BLaER1 (cell line): ENCODE measurements around the gene ATP6V0C.
"Not testable (repeated sequence)": the region's sequence is repeated elsewhere in the genome, so short reads cannot be mapped to it uniquely, and the experiment has no call there.

Experiments
- H3K27ac ChIP-seq: shearing (Covaris generic); formaldehyde crosslinking; 2 replicates; pipeline ENCODE4 v1.8.1; 2022
- H3K27me3 ChIP-seq: shearing (Covaris generic); formaldehyde crosslinking; 2 replicates; pipeline ENCODE4 v1.8.1; 2022
- H3K36me3 ChIP-seq: shearing (Covaris generic); formaldehyde crosslinking; 2 replicates; pipeline ENCODE4 v1.8.1; 2022
- H3K4me1 ChIP-seq: shearing (Covaris generic); formaldehyde crosslinking; 2 replicates; pipeline ENCODE4 v1.8.1; 2022
- H3K4me2 ChIP-seq: shearing (Covaris generic); formaldehyde crosslinking; 2 replicates; pipeline ENCODE4 v1.8.1; 2022
- H3K4me3 ChIP-seq: shearing (Covaris generic); formaldehyde crosslinking; 2 replicates; pipeline ENCODE4 v1.8.1; 2022
- H3K9ac ChIP-seq: shearing (Covaris generic); formaldehyde crosslinking; 2 replicates; pipeline ENCODE4 v1.8.1; 2022
- H3K9me3 ChIP-seq: shearing (Covaris generic); formaldehyde crosslinking; 2 replicates; pipeline ENCODE4 v1.8.1; 2022
- H4K20me1 ChIP-seq: shearing (Covaris generic); formaldehyde crosslinking; 2 replicates; pipeline ENCODE4 v1.8.1; 2022
- Cebpa-rat ChIP-seq: shearing (Covaris generic); IDR thresholded peaks from 2 replicates; pipeline ENCODE4 v1.8.1; 2022

Gene ATP6V0C

GRCh38 chr16:2473999-2474876 is 39.5 kb upstream of the ATP6V0C start:
- Histone ChIP-seq H3K9me3 (no peaks in the 10 kb centered on the region), H3K9ac (peak overlapping the region; percentile 98), H3K4me1 (peaks cover 71% of the 10 kb centered on the region), H3K36me3 (peaks cover 16% of the 10 kb centered on the region), H3K27ac (peak overlapping the region; percentile 99), H3K4me3 (peak overlapping the region; percentile 98), H3K27me3 (no peaks in the 10 kb centered on the region), H4K20me1 (peaks cover 53% of the 10 kb centered on the region), H3K4me2 (peak overlapping the region; percentile 99)
- TF ChIP-seq Cebpa-rat = no peak

- H3K36me3 ChIP-seq = peaks cover 23% of the 10 kb centered on the region
- H3K27ac ChIP-seq = peak within 1 kb of the TSS; percentile 99
- no peaks in the 10 kb centered on the region for H3K27me3 ChIP-seq
- H4K20me1 ChIP-seq = peaks cover 60% of the 10 kb centered on the region
- H3K4me1 ChIP-seq = peaks cover 63% of the 10 kb centered on the region
- peak within 1 kb of the TSS; percentile 99 for H3K4me2 ChIP-seq
- H3K4me3 ChIP-seq = peak within 1 kb of the TSS; percentile 98
- H3K9me3 ChIP-seq = no peaks in the 10 kb centered on the region
- no peak for TF ChIP-seq Cebpa-rat
- peak within 1 kb of the TSS; percentile 98 for H3K9ac ChIP-seq
Measured at GRCh38 chr16:2474877-2475412, 38.8 kb upstream of the ATP6V0C start, which contains the start of gene TBC1D24. Gene TBC1D24 (plus strand): TSS chr16:2475127. CDS start chr16:2496149, 21,022 bp downstream.

GRCh38 chr16:2475413-2476344 is 38.1 kb upstream of the ATP6V0C start:
- peaks cover 63% of the 10 kb centered on the region for H3K4me1 ChIP-seq
- no peak for TF ChIP-seq Cebpa-rat
- H3K27ac ChIP-seq = peak overlapping the region; percentile 99
- H3K27me3 ChIP-seq = no peaks in the 10 kb centered on the region
- H3K4me2 ChIP-seq = peak overlapping the region; percentile 99
- H3K9ac ChIP-seq = peak overlapping the region; percentile 98
- H3K4me3 ChIP-seq = peak overlapping the region; percentile 98
- peaks cover 67% of the 10 kb centered on the region for H4K20me1 ChIP-seq
- peaks cover 31% of the 10 kb centered on the region for H3K36me3 ChIP-seq
- no peaks in the 10 kb centered on the region for H3K9me3 ChIP-seq

GRCh38 chr16:2476345-2476720 is 37.4 kb upstream of the ATP6V0C start:
- H3K4me3 ChIP-seq = peak overlapping the region; percentile 98
- no peaks in the 10 kb centered on the region for H3K27me3 ChIP-seq
- no peaks in the 10 kb centered on the region for H3K9me3 ChIP-seq
- H3K4me1 ChIP-seq = peaks cover 65% of the 10 kb centered on the region
- no peak for TF ChIP-seq Cebpa-rat
- peaks cover 74% of the 10 kb centered on the region for H4K20me1 ChIP-seq
- no peak overlapping the region for H3K27ac ChIP-seq
- H3K36me3 ChIP-seq = peaks cover 37% of the 10 kb centered on the region
- peak overlapping the region; percentile 99 for H3K4me2 ChIP-seq
- peak overlapping the region; percentile 98 for H3K9ac ChIP-seq

GRCh38 chr16:2476741-2477140 is 37.0 kb upstream of the ATP6V0C start:
- no peaks in the 10 kb centered on the region for H3K9me3 ChIP-seq
- H3K27ac ChIP-seq = no peak overlapping the region
- peaks cover 65% of the 10 kb centered on the region for H3K4me1 ChIP-seq
- H3K36me3 ChIP-seq = peaks cover 41% of the 10 kb centered on the region
- no peaks in the 10 kb centered on the region for H3K27me3 ChIP-seq
- no peak overlapping the region; the same call in 1 of the 2 replicates for H3K9ac ChIP-seq
- peak overlapping the region; percentile 98; the same call in 1 of the 2 replicates for H3K4me3 ChIP-seq
- no peak for TF ChIP-seq Cebpa-rat
- H4K20me1 ChIP-seq = peaks cover 78% of the 10 kb centered on the region
- peak overlapping the region; percentile 99 for H3K4me2 ChIP-seq

GRCh38 chr16:2477327-2477726 is 36.4 kb upstream of the ATP6V0C start:
- Histone ChIP-seq H3K4me3 (no peak overlapping the region), H3K9me3 (no peaks in the 10 kb centered on the region), H4K20me1 (peaks cover 80% of the 10 kb centered on the region), H3K9ac (0 out of 2 replicates have a peak overlapping the region, but pooled peaks have one; percentile 29), H3K4me1 (peaks cover 65% of the 10 kb centered on the region), H3K27me3 (no peaks in the 10 kb centered on the region), H3K4me2 (peak overlapping the region; percentile 99; the same call in 1 of the 2 replicates), H3K27ac (no peak overlapping the region), H3K36me3 (peaks cover 42% of the 10 kb centered on the region)
- no peak for TF ChIP-seq Cebpa-rat

GRCh38 chr16:2478279-2478678 is 35.5 kb upstream of the ATP6V0C start:
- no peak for TF ChIP-seq Cebpa-rat
- no peaks in the 10 kb centered on the region for H3K9me3 ChIP-seq
- H3K4me2 ChIP-seq = 0 out of 2 replicates have a peak overlapping the region, but pooled peaks have one; percentile 99
- H3K36me3 ChIP-seq = peaks cover 42% of the 10 kb centered on the region
- no peaks in the 10 kb centered on the region for H3K27me3 ChIP-seq
- H3K27ac ChIP-seq = no peak overlapping the region
- H3K9ac ChIP-seq = peak overlapping the region; percentile 29; the same call in 1 of the 2 replicates
- H3K4me1 ChIP-seq = peaks cover 65% of the 10 kb centered on the region
- peaks cover 81% of the 10 kb centered on the region for H4K20me1 ChIP-seq
- H3K4me3 ChIP-seq = no peak overlapping the region

GRCh38 chr16:2479996-2480395 is 33.8 kb upstream of the ATP6V0C start:
- peaks cover 48% of the 10 kb centered on the region for H3K36me3 ChIP-seq

GRCh38 chr16:2480948-2481347 is 32.8 kb upstream of the ATP6V0C start:
- Histone ChIP-seq H3K27ac (no peak overlapping the region), H3K9me3 (no peaks in the 10 kb centered on the region), H3K4me1 (peaks cover 84% of the 10 kb centered on the region), H3K4me3 (no peak overlapping the region), H3K27me3 (no peaks in the 10 kb centered on the region), H3K9ac (no peak overlapping the region), H3K4me2 (no peak overlapping the region), H3K36me3 (peaks cover 56% of the 10 kb centered on the region), H4K20me1 (peaks cover 100% of the 10 kb centered on the region)
- no peak for TF ChIP-seq Cebpa-rat

More at GRCh38 chr16:2479996-2480395, 33.8 kb upstream of the ATP6V0C start:
- not testable (repeated sequence) for H3K27me3 ChIP-seq, H3K4me3 ChIP-seq, H3K27ac ChIP-seq, H3K9me3 ChIP-seq, H3K9ac ChIP-seq, H3K4me2 ChIP-seq
- Histone ChIP-seq H4K20me1 (peaks cover 98% of the 10 kb centered on the region), H3K4me1 (peaks cover 79% of the 10 kb centered on the region)
